NCI-H345 treated with DMSO at 0.1 percent for 48 hours (cell line): ENCODE data around the gene ELL2.
A peak's percentile ranks its signal among the peaks of the same experiment; 100 is the strongest.

Experiments
- DNase-seq: peaks from one replicate; lab custom pipeline; 2025; ENCODE audit not compliant: unreplicated experiment; lab: John Stamatoyannopoulos, UW

The ELL2 gene

GRCh38 chr5:95983509-95983908 is 21.9 kb upstream of the ELL2 start:
- no peak for DNase-seq

GRCh38 chr5:95983080-95983479 is 21.4 kb upstream of the ELL2 start:
- DNase-seq, result no peak

- DNase-seq, result no peak
Observed at GRCh38 chr5:95976606-95977005, 15.0 kb upstream of the ELL2 start.

- no peak for DNase-seq
Observed at GRCh38 chr5:95975703-95976102, 14.1 kb upstream of the ELL2 start.

- DNase-seq, result no peak
Observed at GRCh38 chr5:95973793-95974325, 12.2 kb upstream of the ELL2 start.

GRCh38 chr5:95972196-95972595 is 10.5 kb upstream of the ELL2 start:
- no peak for DNase-seq

GRCh38 chr5:95970359-95970704 is 8.7 kb upstream of the ELL2 start:
- no peak for DNase-seq

GRCh38 chr5:95969651-95970358 is 8.2 kb upstream of the ELL2 start:
- no peak for DNase-seq

- no peak for DNase-seq
Observed at GRCh38 chr5:95969055-95969454, 7.4 kb upstream of the ELL2 start.

- no peak for DNase-seq
Observed at GRCh38 chr5:95967236-95967635, 5.6 kb upstream of the ELL2 start.

- peak; percentile 25 for DNase-seq
Observed at GRCh38 chr5:95966005-95966404, 4.4 kb upstream of the ELL2 start.

GRCh38 chr5:95963650-95964410 is 2.2 kb upstream of the ELL2 start:
- DNase-seq, result no peak

GRCh38 chr5:95962785-95963184 is 1.1 kb upstream of the ELL2 start:
- no peak for DNase-seq

GRCh38 chr5:95962475-95962773 is 773 bp upstream of the ELL2 start:
- no peak for DNase-seq

GRCh38 chr5:95960667-95961616 is 709 bp downstream of the ELL2 start:
- peak; percentile 41 for DNase-seq

- DNase-seq, result no peak
Observed at GRCh38 chr5:95959888-95960666, 1.6 kb downstream of the ELL2 start.

- DNase-seq, result no peak
Observed at GRCh38 chr5:95959051-95959887, 2.4 kb downstream of the ELL2 start.

GRCh38 chr5:95958310-95959014 is 3.2 kb downstream of the ELL2 start:
- no peak for DNase-seq

- no peak for DNase-seq
Observed at GRCh38 chr5:95957561-95958203, 4.0 kb downstream of the ELL2 start.
